Measurements from ENCODE around the gene ANKDD1A. TPM values are rescaled to one million over a fixed set of nuclear protein-coding genes. Genes with fewer than 3 reads are reported as not detected.

ANKDD1A gene
- total RNA-seq, 2 experiments from 2014 or later, result 10.9 to 12.6 TPM

GRCh38 chr15:65004993-65005392 is 93.3 kb downstream of the ANKDD1A start:
- Mint-ChIP-seq H3K4me3 (no peak overlapping the region), H3K36me3 (peaks cover 7% of the 10 kb centered on the region), H3K9me3 (no peaks in the 10 kb centered on the region), H3K27me3 (no peaks in the 10 kb centered on the region), H3K4me1 (no peaks in the 10 kb centered on the region), H3K27ac (no peak overlapping the region)
- no peak for DNase-seq
- ATAC-seq (ENCODE audit: low read depth), result no peak
- POLR2A ChIA-PET, result interaction anchor here (0.6 to 1.2 kb wide), 2 partner anchors 8 to 204 kb away, joined by 3 to 4 read pairs; no protein-coding TSS in a partner anchor

GRCh38 chr15:65006876-65007275 is 95.2 kb downstream of the ANKDD1A start:
- H3K27me3 Mint-ChIP-seq, result no peaks in the 10 kb centered on the region
- no peaks in the 10 kb centered on the region for H3K9me3 Mint-ChIP-seq
- no peak overlapping the region for H3K4me3 Mint-ChIP-seq
- ATAC-seq (ENCODE audit: low read depth), result no peak
- H3K4me1 Mint-ChIP-seq, result no peaks in the 10 kb centered on the region
- no peak overlapping the region for H3K27ac Mint-ChIP-seq
- POLR2A ChIA-PET, result interaction anchor here (0.7 kb wide), 1 partner anchor 1523 kb away, joined by 3 read pairs; no protein-coding TSS in a partner anchor
- DNase-seq, result no peak
- H3K36me3 Mint-ChIP-seq, result peaks cover 12% of the 10 kb centered on the region

Other genes with a start within 250 kb of the ANKDD1A start
- not detected for gene RBPMS2, start 136.3 kb upstream of the ANKDD1A start, total RNA-seq
- 10 to 100 TPM; 45.8 to 49.7 TPM for gene PIF1, start 86.3 kb upstream of the ANKDD1A start, total RNA-seq
- 10 to 100 TPM; 25.4 to 25.7 TPM for gene PLEKHO2, start 70.0 kb upstream of the ANKDD1A start, total RNA-seq
- gene SPG21, start 78.0 kb downstream of the ANKDD1A start, total RNA-seq, result 10 to 100 TPM; 55.1 to 57.0 TPM
- 10 to 100 TPM; 19.8 to 21.3 TPM for gene MTFMT, start 117.7 kb downstream of the ANKDD1A start, total RNA-seq
- gene SLC51B, start 133.5 kb downstream of the ANKDD1A start, total RNA-seq, result not detected
- not detected for gene RASL12, start 156.1 kb downstream of the ANKDD1A start, total RNA-seq
- not detected for gene KBTBD13, start 164.8 kb downstream of the ANKDD1A start, total RNA-seq
- 1 to 10 TPM; 6.1 to 7.2 TPM for gene UBAP1L, start 203.3 kb downstream of the ANKDD1A start, total RNA-seq
- gene PDCD7, start 221.9 kb downstream of the ANKDD1A start, total RNA-seq, result 10 to 100 TPM; 39.4 to 42.2 TPM